OCI-LY1 (cell line): Measurements from ENCODE around the gene DHRSX.

Experiments used
- EZH2 ChIP-seq: fragments of 200-600 bp; sonication (generic), shearing (Covaris generic); IDR thresholded peaks from 2 replicates; pipeline ENCODE4 v1.8.0; 2017; ENCODE audit warnings: borderline replicate concordance, mixed run types, mild to moderate bottlenecking, antibody characterized with exemption, low read length, moderate library complexity, mixed read lengths
- TF ChIP-seq, protein P1 (sequence below): fragments of 200-600 bp; sonication (generic), shearing (Covaris generic); IDR thresholded peaks from 2 replicates; pipeline ENCODE4 v1.5.1; 2017; ENCODE audit warnings: mild to moderate bottlenecking, antibody characterized with exemption, low read length, moderate library complexity, mixed read lengths

DNA sequence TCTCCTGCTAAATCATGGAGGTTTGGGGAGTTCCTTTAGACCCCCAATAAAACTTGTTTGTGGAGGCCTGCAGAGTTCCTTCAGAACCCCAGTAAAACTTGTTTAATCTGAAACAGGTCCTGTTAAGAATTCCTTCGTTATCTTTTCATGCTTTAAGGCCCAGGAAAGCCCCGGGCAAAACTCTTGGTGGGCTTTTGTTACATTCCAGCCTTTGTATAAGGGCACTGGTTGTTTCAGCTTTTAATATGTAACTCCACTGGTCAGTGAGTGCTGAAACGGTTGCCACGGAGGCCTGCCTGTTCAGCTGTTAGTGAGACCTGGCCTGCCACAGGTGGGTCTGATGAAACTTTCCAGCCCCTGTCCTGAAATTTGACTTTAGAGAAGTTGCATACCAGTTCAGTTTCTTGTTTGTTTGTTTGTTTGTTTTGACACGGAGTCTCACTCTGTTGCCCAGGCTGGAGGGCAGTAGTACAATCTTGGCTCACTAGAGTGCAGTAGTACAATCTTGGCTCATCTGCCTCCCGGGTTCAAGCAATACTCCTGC, 12.4 kb upstream of the DHRSX start:
- TF ChIP-seq, protein P1, sequence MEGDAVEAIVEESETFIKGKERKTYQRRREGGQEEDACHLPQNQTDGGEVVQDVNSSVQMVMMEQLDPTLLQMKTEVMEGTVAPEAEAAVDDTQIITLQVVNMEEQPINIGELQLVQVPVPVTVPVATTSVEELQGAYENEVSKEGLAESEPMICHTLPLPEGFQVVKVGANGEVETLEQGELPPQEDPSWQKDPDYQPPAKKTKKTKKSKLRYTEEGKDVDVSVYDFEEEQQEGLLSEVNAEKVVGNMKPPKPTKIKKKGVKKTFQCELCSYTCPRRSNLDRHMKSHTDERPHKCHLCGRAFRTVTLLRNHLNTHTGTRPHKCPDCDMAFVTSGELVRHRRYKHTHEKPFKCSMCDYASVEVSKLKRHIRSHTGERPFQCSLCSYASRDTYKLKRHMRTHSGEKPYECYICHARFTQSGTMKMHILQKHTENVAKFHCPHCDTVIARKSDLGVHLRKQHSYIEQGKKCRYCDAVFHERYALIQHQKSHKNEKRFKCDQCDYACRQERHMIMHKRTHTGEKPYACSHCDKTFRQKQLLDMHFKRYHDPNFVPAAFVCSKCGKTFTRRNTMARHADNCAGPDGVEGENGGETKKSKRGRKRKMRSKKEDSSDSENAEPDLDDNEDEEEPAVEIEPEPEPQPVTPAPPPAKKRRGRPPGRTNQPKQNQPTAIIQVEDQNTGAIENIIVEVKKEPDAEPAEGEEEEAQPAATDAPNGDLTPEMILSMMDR, result no peak; the same call in 1 of the 2 replicates
- no peak for TF ChIP-seq EZH2
